Activated T-cell treated with anti-CD3 and anti-CD28 coated beads, Interleukin-2, amount 50 U/mL, for 1 hour (primary cell): ENCODE results near the gene ZNF724.
A peak's percentile ranks its signal among the peaks of the same experiment; 100 is the strongest.
"Not testable (repeated sequence)": the region's sequence is repeated elsewhere in the genome, so short reads cannot be mapped to it uniquely, and the experiment has no call there.

Experiments used
- DNase-seq: peaks from one replicate; pipeline ENCODE4 v3.0.0-alpha.2; 2020

Gene ZNF724

DNA sequence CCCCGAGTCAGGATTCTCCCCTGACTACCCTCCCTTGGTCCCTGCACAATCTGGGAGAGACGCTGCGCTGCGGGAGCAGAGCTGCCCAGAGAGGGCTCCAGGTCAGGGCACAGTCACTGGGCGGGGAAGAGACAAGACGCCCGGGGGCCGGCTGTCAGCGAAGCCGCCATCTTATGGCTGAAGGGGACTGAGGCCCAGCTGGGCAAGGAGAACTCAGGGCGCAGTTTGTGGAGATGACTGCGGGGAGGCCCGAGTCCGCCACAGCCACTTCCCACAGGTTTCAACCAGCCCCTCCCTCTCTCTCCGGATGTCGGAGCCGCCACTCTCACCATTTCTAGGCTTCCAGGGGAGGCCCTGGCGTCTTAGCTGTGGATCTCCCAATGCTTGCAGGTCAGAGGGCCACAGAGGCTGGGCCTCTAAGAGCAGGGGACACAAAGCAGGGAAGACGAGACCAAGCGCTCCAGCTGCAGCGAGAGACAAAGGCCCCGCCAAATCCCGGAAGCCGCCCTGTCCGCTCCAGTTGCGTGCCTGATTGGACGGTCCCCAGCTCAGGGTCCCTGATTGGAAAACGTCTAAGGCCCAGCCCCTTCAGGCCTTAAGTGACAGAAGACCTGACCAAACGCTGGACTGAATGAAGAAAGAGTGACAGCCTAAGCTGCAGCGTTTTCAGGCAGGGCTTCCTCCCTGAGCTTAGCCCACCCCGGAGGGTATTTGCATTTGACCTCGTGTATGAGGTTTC is at the start of gene ZNF724:
ZNF724 (minus strand) TSS at position 484 of the 739 bp plus-strand sequence; CDS start at position 332, 152 bp downstream.
- DNase-seq: peak; percentile 82

DNA sequence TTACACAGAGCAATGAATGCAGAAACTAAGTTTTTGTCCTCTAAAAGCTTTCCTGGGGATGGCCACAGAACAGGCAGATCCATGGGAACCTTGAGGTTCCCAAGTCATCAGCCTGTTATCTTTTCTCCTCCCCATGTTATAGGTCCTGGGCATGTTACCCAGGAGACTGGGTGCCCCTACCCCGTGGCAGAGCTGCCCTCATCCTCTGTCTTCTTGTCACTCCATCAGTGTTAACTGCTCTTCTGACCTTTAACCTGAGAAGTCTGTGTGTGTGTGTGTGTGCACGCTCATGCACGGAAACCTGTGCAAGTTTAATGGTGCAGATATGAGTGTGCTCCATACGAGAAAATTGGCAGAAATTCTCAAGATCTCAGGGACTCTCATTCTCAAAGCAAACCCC is 43.9 kb upstream of the ZNF724 start:
- DNase-seq: no peak

DNA sequence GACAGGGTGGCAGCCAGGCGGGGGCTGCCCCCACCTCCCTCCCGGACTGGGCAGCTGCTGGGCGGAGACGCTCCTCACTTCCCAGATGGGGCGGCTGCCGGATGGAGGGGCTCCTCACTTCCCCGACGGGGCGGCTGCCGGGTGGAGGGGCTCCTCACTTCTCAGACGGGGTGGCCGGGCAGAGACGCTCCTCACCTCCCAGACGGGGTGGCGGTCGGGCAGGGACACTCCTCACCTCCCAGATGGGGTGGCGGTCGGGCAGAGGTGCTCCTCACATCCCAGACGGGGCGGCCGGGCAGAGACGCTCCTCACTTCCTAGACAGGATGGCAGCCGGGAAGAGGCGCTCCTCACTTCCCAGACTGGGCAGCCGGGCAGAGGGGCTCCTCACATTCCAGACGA is 39.8 kb upstream of the ZNF724 start:
- not testable (repeated sequence) for DNase-seq

DNA sequence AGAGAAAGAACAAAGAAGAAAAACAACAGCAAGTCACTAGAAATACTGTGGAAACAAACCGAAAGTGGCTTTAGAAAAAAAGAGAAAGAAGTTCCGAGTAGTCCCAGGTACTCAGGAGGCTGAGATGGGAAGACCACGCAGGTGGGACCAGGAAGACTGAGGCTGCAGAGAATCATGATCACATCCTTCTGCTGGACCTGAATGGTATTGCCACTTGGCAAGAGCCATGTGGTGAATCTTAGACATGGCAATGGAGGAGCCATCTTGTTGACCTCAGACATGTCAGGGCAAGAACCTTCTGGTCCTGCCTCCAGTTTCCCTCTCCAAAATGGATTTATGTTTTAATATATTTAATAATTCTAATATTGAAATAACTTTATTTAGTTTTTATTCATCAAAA is 37.4 kb upstream of the ZNF724 start:
- no peak for DNase-seq

DNA sequence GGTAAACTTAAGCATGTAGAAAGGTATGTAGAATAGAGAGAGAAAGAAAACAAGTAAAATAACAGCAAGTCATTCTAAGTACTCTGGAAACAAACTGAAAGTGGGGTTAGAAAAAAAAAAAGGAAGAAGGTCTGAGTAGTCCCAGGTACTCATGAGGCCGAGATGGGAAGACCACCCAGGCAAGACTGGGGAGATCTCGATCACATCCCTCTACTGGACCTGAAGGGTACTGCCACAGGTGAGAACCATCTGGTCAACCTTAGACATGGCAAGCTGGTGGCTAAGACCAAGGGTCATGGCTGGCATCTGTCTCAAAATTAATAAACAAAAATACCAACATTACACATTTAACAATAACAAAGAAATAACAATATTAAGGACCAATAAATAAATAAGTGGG is 36.3 kb upstream of the ZNF724 start:
- DNase-seq: no peak

DNA sequence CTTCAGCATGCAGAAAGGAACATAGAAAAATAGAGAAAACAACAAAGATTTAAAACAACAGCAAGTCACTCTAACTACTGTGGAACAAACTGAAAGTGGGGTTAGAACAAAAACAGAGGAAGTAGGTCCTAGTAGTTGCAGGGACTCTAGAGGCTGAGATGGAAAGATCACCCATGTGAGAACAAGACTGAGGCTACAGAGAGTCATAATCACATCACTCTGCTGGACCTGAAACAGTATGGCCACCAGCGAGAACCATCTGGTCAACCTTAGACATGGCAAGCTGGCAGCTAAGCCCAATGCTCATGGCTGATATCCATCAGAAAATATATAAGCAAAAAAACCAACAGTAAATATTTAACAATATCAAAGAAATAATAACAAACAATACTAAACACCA is 35.8 kb upstream of the ZNF724 start:
- DNase-seq: no peak

DNA sequence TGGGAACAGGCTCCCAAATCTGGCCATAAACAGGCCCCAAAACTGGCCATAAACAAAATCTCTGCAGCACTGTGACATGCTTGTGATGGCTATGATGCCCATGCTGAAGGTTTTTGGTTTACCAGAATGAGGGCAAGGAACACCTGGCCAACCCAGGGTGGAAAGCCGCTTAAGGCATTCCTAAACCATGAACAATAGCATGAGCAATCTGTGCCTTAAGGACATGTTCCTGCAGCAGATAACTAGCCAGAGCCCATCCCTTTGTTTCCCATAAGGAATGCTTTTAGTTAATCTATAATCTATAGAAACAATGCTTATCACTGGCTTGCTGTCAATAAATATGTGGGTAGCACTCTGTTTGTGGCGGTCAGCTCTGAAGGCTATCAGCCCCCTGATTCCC is 35.1 kb upstream of the ZNF724 start:
- not testable (repeated sequence) for DNase-seq

DNA sequence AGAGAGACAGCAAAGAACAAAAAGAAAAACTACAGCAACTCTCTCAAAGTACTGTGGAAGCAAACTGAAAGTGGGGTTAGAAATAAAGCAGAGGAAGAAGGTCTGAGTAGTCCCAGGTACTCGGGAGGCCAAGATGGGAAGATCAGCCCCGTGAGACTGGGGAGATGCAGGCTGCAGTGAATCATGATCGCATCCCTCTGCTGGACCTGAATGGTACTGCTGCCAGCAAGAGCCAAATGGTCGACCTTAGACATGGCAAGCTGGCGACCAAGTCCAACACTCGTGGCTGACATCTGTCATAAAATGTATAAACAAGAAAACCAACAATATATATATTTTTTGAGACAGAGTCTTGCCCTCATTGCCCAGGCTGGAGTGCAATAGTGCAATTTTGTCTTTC is 33.7 kb upstream of the ZNF724 start:
- DNase-seq: peak; percentile 70

DNA sequence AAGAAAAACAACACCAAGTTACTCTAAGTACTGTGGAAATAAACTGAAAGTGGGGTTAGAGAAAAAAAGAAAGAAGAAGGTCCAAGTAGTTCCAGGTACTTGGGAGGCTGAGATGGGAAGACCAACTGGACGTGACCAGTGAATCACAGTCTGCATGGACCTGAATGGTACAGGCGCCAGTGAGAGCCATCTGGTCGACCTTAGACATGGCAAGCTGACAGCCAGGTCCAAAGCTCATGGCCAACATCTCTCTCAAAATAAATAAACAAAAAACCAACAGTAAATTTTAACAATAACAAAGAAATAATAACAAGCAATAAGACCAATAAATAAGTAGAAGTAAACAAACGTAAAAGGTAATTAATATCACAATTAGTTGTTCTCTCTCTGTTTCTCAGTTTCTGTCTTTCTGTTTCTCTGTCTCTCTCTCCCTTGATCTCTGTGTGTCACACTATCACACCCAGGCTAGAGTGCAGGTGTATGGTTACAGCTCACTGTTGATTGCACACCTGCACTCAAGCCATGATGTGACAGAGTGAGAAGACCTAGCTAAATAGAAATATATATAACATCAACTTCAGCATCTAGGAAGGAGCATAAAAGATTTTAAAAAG is 31.6 kb upstream of the ZNF724 start:
- DNase-seq: no peak

DNA sequence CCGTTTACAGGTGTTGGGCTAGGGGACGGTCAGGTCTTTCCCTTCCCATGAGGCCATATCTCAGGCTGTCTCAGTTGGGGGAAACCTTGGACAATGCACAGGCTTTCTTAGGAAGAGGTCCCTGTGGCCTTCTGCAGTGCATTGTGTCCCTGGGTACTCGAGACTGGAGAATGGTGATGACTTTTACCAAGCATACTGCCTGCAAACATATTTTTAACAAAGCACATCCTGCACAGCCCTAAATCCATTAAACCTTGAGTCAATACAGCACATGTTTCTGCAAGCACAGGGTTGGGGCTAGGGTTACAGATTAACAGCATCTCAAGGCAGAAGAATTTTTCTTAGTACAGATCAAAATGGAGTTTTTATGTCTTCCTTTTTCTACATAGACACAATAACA is 27.9 kb upstream of the ZNF724 start:
- not testable (repeated sequence) for DNase-seq

DNA sequence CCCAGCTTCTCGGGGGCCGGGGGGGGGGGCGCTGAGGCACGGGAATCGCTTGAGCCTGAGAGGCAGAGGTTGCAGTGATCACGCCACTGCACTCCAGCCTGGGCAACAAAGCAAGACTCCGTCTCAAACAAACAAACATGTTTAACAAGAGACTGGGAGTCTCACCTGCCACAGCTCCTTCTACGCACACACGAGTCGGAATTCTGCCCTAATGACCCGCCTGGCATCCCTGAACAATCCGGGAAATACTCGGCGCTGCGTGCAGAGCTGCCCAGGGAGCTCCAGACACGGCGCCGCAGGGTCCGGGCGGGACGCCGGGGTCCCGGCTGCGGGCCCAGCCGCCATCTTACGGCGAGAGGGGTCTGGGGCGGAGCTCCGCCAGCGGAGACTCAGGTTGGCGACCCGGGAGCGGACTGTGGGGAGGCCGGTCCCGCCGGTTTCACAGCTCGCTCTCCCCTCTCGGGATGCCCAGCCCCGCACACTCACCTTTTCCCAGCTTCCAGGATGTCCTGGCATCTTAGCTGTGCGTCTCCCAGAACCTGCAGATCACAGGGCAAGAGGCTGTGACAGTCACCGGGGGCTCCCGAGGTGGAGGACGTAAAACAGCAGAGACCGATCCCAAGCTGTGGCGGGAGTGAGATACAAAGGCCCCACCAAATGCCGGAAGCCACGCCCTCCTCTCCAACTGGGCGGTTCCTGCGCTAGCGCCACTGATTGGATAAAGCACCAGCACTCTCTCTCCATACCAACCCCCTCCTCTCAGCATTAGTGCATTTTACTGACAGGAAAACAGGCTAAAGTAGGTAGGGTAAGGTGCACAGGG is 23.6 kb upstream of the ZNF724 start:
- DNase-seq: peak; percentile 93

DNA sequence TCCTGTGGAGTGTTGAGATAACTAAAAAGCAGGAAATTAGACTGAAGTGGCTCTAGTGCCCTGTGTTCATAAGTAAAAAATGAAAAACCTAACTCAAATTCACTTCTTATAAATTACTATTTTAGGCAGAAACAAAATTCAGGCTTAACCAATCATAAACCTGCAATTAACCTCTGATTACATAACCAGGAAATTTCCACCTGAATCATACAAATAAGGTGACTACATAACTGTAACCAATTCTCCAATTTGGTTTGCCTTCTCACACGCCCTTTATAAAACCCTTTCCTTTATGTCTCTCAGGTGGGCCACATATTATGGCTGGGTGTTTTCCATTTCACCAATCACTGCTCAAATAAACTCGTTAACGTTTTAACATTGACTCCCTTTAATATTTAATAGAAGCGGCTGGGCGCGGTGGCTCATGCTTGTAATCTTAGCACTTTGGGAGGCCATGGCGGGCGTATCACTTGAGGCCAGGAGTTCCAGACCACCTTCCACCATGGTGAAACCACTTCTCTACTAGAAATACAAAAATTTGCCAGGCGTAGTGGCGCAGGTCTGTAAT is 22.9 kb upstream of the ZNF724 start:
- no peak for DNase-seq

DNA sequence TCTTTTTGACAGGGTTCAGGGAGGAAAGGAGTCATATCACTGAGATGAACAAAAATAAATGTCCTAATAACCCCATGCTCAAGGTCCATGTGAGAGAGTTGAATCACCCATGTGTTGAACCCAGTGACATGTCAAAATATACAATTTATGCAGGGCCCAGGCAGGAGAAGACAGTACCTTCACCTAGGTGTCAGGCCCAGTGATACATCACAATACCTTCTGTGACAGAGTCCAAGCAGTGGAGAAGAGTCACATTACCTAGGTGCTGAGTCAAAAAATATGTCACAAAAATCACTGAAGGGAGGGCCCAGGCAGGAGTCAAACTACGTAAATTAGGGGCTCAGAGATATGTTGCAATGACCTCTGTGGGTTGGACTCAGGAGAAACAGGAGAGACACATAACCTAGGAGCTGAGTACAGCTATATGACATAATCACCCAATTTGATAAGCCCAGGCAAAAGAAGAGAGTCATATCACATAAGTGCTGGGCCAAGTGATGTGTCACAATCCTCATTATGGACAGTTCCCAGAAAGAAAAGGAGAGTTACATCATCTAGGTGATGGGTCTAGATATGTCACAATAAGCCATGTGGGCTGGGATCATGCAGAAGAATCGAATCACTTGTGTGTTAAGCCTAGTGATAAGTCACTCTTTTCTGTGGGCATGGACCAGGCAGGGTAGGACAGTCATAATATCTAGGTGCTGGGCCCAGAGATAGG is 13.8 kb upstream of the ZNF724 start:
- DNase-seq: no peak

DNA sequence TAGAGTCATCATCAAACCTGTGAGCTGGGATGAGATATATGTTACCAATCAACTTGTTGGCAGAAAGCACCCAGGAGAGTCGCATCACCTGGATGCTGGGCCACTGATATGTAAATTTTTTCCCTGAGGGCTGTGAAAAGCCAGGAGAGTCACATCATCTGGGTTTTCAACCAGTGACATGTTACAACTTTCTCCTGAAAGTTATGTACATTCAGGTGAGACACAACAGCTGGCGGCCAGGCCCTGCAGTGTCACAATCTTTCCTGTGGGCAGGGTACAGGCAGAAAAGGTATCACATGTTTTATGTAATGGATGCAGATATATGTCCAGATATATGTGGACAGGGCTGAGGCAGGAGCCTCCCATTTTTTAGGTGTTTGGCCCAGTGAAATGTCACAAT is 13.2 kb upstream of the ZNF724 start:
- DNase-seq: no peak

DNA sequence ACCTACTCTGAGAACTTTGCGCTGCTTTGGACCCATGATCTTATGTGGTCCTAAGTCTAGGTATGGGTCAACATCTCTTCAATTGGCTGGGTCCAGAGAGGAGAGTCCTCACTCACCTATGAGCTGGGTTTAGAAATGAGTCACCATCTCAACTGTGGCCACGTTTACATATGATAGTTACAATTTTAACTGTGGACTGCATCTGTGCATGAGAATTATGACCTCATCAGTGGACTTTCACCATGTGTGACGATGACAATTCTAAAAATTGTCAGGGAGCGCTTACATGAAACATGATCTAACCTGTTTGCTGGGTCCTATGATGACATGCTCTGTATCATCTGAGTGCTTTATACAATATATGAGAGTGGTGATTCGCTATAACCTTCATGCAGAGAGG is 12.7 kb upstream of the ZNF724 start:
- DNase-seq: no peak

DNA sequence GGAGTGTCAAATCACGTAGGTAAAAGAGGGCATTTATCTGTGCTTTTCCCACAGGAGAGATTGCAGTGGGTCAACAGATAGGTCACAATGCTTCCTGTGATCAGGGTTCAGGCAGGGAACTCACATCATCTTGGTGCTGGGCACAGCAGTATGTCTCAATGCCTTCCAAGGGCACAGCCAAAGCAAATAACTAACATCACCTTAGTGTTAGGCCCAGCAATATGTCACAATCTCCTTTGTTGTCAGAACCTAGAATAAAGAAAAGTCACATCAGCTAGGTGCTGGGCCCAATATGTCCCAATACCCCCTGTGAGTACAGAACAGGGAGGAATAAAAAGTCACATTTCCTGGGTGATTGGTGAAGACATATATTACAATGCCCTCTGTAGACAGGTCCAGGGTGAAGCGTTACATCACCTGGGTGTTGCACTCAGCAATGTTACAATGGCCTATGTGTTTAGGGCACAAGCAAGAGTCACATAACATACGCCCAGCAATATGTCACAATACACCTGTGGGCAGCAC is 11.4 kb upstream of the ZNF724 start:
- no peak for DNase-seq

DNA sequence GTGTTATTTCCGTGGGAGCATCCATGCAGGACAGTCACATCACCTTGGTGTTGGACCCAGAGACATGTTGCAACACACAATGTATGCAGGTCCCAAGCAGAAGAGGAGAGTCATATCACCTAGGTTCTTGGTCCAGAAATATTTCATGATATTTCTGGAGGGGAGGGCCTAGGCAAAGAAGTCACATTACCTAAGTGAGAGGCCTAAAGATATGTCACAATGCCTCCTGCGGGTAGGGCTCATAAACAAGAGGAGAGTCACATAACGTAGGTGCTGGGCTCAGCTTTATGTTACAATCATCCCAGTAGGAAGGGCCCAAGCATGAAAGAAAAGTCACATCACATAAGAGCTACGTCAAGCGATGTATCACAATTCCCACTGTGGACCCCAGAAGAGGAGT is 10.8 kb upstream of the ZNF724 start:
- no peak for DNase-seq

DNA sequence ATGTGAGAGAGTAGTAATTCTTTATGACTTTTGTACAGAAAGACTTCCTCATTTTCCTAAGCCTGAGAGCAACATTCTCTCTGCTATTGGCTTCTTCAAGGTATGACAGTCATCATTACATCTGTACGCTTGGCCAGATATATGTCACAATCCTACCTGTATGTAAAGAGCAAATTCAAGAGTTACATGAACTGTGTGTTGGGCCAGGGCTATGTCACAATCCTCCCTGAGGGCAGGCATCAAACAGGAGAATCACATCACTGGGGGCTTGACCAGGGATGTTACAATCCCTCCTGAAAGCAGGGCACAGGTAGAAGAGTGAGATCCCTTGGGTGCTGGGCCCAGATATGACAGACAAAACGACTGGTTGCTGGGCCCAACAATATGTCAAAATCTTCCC is 9.8 kb upstream of the ZNF724 start:
- DNase-seq: no peak

DNA sequence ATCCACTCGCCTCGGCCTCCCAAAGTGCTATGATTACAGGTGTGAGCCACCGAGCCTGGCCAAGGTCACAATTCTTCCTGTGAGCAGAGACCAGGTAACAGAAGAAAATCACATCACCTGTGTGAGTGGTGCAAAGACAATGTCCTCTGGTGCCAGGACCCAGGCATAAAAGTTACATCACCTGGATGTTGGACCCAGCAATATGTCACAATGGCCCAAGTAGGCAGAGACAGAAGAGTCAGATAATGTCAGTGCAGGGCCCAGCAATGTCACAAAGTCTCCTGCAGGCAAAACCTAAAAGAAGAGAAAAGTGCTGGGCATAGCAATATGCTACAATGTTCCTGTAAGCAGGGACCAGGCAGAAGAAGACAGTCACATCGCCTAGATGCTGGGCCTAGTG is 5.5 kb upstream of the ZNF724 start:
- no peak for DNase-seq

DNA sequence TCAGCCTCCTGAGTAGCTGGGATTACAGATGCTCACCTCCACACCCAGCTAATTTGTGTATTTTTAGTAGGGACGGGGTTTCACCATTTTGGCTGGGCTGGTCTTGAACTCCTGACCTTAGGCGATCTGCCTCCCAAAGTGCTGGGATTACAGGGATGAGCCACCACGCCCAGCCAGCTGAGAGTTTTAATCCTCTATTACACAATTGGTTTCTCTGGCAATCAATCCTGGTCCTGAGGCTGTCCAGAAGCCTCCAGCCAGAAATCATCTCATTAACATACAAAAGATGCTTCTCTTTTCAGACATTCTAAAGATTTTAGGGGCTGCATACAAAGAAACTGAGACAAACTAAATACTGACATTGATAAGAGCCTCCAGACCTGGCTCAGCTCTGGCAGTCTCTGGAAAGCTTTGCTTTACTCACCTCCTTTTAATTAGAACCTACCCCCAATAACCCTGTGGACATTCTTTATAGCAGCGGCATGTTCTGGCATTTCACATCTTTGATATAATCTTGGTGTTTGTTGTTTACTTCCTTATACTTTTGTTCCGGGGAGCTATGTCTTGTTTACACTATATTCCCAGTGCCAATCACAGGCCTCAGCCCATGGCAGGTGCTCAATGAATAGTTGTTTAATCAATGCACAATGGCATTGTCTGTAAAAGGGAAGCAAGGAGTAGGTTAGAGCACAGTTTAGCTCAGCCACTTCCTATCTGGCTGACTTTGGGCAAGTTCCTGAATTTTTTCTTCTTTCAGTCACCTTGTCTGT is 4.1 kb upstream of the ZNF724 start:
- DNase-seq: no peak

DNA sequence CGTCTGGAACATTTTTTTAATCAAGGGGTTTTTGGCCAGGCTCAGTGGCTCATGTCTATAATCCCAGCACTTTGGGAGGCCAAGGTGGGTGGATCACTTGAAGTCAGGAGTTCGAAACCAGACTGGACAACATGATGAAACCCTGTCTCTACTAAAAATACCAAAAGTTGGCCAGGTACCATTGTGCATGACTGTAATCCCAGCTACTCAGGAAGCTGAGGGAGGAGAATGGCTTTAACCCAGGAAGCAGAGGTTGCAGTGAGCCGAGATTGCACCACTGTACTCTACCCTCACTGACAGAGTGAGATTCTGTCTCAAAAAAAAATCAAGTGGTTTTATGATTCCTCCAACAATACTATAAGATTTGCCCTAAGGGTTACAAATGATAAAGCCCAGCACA is 3.1 kb upstream of the ZNF724 start:
- not testable (repeated sequence) for DNase-seq

DNA sequence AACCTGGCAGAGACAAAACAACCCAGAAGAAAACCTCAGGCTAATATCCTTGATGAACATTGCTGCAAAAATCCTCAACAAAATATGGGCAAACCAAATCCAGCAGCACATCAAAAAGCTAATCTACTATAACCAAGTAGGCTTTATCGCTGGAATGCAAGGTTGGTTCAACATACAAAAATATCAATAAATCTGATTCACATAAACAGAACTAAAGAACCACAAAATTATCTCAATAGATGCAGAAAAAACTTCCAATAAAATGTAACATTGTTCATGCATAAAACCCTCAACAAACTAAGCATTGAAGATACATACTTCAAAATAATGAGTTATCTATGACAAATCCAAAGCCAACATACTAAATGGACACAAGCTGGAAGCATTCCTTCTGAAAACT is 8.8 kb downstream of the ZNF724 start:
- DNase-seq: no peak
